Spleen (tissue), 11 donors: ENCODE data around the gene TMEM89. TPM values are rescaled to one million over a fixed set of nuclear protein-coding genes. Genes with fewer than 3 reads are reported as not detected.

Experiments used
- DNase-seq: peaks from one replicate; pipeline ENCODE4 v3.0.0-alpha.2; 2020
- H3K27ac ChIP-seq, 8 donors: fragments of 200-600 bp; sonication (generic) in 7 of 8; 1 replicate in 4 of 8; 2 replicates in 4 of 8; pipeline versions ENCODE4 v1.5.0 to v1.8.0; 2016 to 2021; ENCODE audit warnings: inconsistent platforms in 4 of 8, mild to moderate bottlenecking in 4 of 8, moderate library complexity in 1 of 8
- H3K27me3 ChIP-seq, 7 donors: fragments of 200-600 bp; sonication (generic) in 6 of 7; replicated peaks in 1 of 7; 1 replicate in 4 of 7; 2 replicates in 3 of 7; pipeline versions ENCODE4 v1.5.0 to v1.8.0; 2016 to 2021; ENCODE audit warnings: inconsistent platforms in 3 of 7, mild to moderate bottlenecking in 1 of 7
- H3K36me3 ChIP-seq, 6 donors: fragments of 200-600 bp; sonication (generic) in 5 of 6; 1 replicate in 4 of 6; 2 replicates in 2 of 6; pipeline versions ENCODE4 v1.5.0 to v1.8.0; 2016 to 2021; ENCODE audit warnings: inconsistent platforms in 2 of 6
- H3K4me1 ChIP-seq, 6 donors: fragments of 200-600 bp; sonication (generic) in 5 of 6; 1 replicate in 3 of 6; 2 replicates in 3 of 6; pipeline versions ENCODE4 v1.5.0 to v1.8.0; 2016 to 2021; ENCODE audit warnings: inconsistent platforms in 3 of 6
- H3K4me3 ChIP-seq, 8 donors: fragments of 200-600 bp; sonication (generic) in 7 of 8; 1 replicate in 4 of 8; 2 replicates in 4 of 8; pipeline versions ENCODE4 v1.5.0 to v1.8.0; 2016 to 2021; ENCODE audit warnings: inconsistent platforms in 4 of 8, mild to moderate bottlenecking in 4 of 8, moderate library complexity in 2 of 8
- H3K9me3 ChIP-seq, 8 donors: fragments of 200-600 bp; sonication (generic) in 7 of 8; 1 replicate in 4 of 8; 2 replicates in 4 of 8; pipeline versions ENCODE4 v1.5.0 to v1.8.0; 2016 to 2021; ENCODE audit warnings: inconsistent platforms in 4 of 8
- POLR2A ChIP-seq, 3 donors: fragments of 450-650 bp; IDR thresholded peaks; one replicate each; pipeline ENCODE4 v1.5.1; 2017; ENCODE audit warnings: antibody characterized with exemption in 3 of 3, mild to moderate bottlenecking in 1 of 3
- POLR2AphosphoS5 ChIP-seq, 3 donors: sonication (generic); formaldehyde crosslinking; IDR thresholded peaks; one replicate each; pipeline ENCODE4 v1.5.1; 2017; ENCODE audit warnings: antibody characterized with exemption in 3 of 3
- WGBS, 5 donors: extraction: QIAGEN DNeasy Blood & Tissue Kit in 3 of 5; methylation state at CpG; one replicate each; pipeline versions ENCODE4 v1.1.5 to v1.1.7; 2013 to 2018; 5-methylcytosine and 5-hydroxymethylcytosine counted together
- intact Hi-C: fragments of 100-400 bp; cut with DNase I; formaldehyde crosslinking; loops from one replicate; pipeline ENCODE4 v1.15.0; 2023; ENCODE audit warnings: low total_unique reads
- polyA plus RNA-seq, 3 donors: library from polyadenylated mRNA; stranded (reverse); fragments of 200-250 nt; gene quantifications; one replicate each; pipeline ENCODE4 v1.2.1, GENCODE V29; 2013
- total RNA-seq, 7 donors: library from RNA; depleted of rRNA in 3 of 7; stranded (reverse); fragments of >200 nt in 3 of 7; fragmentation: NEBNext Ultra II Directional in 4 of 7; extraction: Animal tissue kit (Norgen Biotek cat#: 25700) in 4 of 7; gene quantifications; one replicate each; pipeline versions ENCODE4 v1.1.0 to v1.2.1, GENCODE V29; 2016 to 2021
- TF ChIP-seq, protein P1 (sequence below), 11 experiments: fragments of 200-600 bp in 7 of 11; fragments of 450-650 bp in 4 of 11; sonication (generic) in 4 of 11; IDR thresholded peaks in 8 of 11; conservative IDR thresholded peaks in 3 of 11; 1 replicate in 7 of 11; 2 replicates in 4 of 11; pipeline versions ENCODE4 v1.4.0 to v1.8.0; 2016 to 2021; ENCODE audit warnings: antibody characterized with exemption in 11 of 11, inconsistent platforms in 4 of 11, mild to moderate bottlenecking in 1 of 11
- donor health status: healthy with polysubstance abuse.
- donor health status: DM: no; HTN: no; CAD: no; lungs with moderate emphysema.
- donor health status: DM: no; HTN: no; CAD: no.
- donor health status: Bipolar disorder and iron deficiency.
- donor health status: healthy.
- donor health status: DM: no; HTN: no; CAD: no.
- donor health status: DM: yes; HTN: yes; CAD: no.

TMEM89 gene
- total and polyA plus RNA-seq, 10 donors = 0.42 to 0.46 TPM; not detected in 8

DNA sequence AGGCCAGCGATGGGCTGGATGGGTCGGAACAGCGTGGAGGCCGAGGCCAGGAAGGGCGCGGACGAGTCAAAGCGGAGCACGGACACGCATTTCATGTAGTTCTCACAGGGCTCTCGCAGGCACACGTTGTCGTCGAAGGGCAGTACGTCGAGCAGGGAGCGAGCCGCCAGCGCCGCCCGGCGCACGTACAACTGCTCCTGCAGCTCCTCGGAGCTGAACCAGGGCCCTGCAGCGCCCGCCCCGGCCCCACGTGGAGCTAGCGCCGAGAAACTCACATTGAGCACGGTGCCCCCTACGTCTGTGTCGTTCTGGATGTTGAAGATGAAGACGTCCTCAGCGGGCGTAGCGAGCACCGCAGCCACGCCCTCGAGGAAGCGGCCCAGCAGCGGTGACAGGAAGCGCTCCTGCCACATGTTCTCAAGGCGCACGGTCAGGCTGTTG lies 35.3 kb upstream of the TMEM89 start:
- intact Hi-C loops = no loop called here
- TF ChIP-seq POLR2A (IDR thresholded peaks at IDR 0.05) (no peak), POLR2AphosphoS5 (IDR thresholded peaks at IDR 0.05) (no peak)
- TF ChIP-seq, protein P1, sequence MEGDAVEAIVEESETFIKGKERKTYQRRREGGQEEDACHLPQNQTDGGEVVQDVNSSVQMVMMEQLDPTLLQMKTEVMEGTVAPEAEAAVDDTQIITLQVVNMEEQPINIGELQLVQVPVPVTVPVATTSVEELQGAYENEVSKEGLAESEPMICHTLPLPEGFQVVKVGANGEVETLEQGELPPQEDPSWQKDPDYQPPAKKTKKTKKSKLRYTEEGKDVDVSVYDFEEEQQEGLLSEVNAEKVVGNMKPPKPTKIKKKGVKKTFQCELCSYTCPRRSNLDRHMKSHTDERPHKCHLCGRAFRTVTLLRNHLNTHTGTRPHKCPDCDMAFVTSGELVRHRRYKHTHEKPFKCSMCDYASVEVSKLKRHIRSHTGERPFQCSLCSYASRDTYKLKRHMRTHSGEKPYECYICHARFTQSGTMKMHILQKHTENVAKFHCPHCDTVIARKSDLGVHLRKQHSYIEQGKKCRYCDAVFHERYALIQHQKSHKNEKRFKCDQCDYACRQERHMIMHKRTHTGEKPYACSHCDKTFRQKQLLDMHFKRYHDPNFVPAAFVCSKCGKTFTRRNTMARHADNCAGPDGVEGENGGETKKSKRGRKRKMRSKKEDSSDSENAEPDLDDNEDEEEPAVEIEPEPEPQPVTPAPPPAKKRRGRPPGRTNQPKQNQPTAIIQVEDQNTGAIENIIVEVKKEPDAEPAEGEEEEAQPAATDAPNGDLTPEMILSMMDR (IDR thresholded peaks at IDR 0.05 in 8 of 11, conservative IDR thresholded peaks at IDR 0.05 in 3 of 11) = no peak
- 42 to 67% (median 55%) methylated on average over 22 to 45 of the region's 45 CpGs for WGBS, 5 donors
- DNase-seq = no peak
- Histone ChIP-seq H3K4me3 (peak overlapping the region; percentile 58 to 90 (median 70)), H3K27ac (peak overlapping the region in 7 of 8 donors; percentile 24 to 88 (median 75)), H3K36me3 (no peaks in the 10 kb centered on the region), H3K9me3 (no peaks in the 10 kb centered on the region), H3K4me1 (peaks cover 5 to 36% (median 31%) of the 10 kb centered on the region in 6 donors), H3K27me3 (peaks cover 0 to 55% (median 14%) of the 10 kb centered on the region in 7 donors)

GRCh38 chr3:48656061-48656840 lies 34.7 kb upstream of the TMEM89 start:
- intact Hi-C loops = no loop called here
- peak; percentile 94 for DNase-seq

GRCh38 chr3:48655606-48656005 lies 34.0 kb upstream of the TMEM89 start:
- TF ChIP-seq POLR2A (IDR thresholded peaks at IDR 0.05) (no peak), POLR2AphosphoS5 (IDR thresholded peaks at IDR 0.05) (peak in 1 of 3 donors; percentile 49)
- peak; percentile 90 for DNase-seq
- peak overlapping the region; percentile 58 to 90 (median 70) for H3K4me3 ChIP-seq
- H3K27ac ChIP-seq = peak overlapping the region in 7 of 8 donors; percentile 24 to 88 (median 75)
- intact Hi-C loops = no loop called here
- no peaks in the 10 kb centered on the region for H3K9me3 ChIP-seq
- H3K36me3 ChIP-seq = no peaks in the 10 kb centered on the region
- peaks cover 0 to 25% (median 22%) of the 10 kb centered on the region in 6 donors for H3K4me1 ChIP-seq
- peaks cover 0 to 42% (median 2%) of the 10 kb centered on the region in 7 donors for H3K27me3 ChIP-seq
- 9 to 14% (median 9%) methylated on average over 22 to 30 of the region's 30 CpGs for WGBS, 5 donors

More at GRCh38 chr3:48656061-48656840, 34.7 kb upstream of the TMEM89 start:
- WGBS, 5 donors = 2 to 20% (median 4%) methylated on average over 24 to 94 of the region's 94 CpGs
- TF ChIP-seq, protein P1 (IDR thresholded peaks at IDR 0.05 in 8 of 11, conservative IDR thresholded peaks at IDR 0.05 in 3 of 11) = peak; percentile 9 to 91 (median 77)
- peak; percentile 38 to 72 (median 63) for TF ChIP-seq POLR2AphosphoS5 (IDR thresholded peaks at IDR 0.05)
- no peak for TF ChIP-seq POLR2A (IDR thresholded peaks at IDR 0.05)
- Histone ChIP-seq H3K4me1 (peaks cover under 1 to 30% (median 25%) of the 10 kb centered on the region in 6 donors), H3K36me3 (no peaks in the 10 kb centered on the region), H3K4me3 (peak overlapping the region; percentile 58 to 90 (median 70)), H3K27ac (peak overlapping the region; percentile 24 to 88 (median 74)), H3K9me3 (no peaks in the 10 kb centered on the region), H3K27me3 (peaks cover 0 to 49% (median 8%) of the 10 kb centered on the region in 7 donors)

GRCh38 chr3:48655063-48655462 lies 33.5 kb upstream of the TMEM89 start:
- Histone ChIP-seq H3K4me1 (peaks cover 0 to 25% (median 22%) of the 10 kb centered on the region in 6 donors), H3K4me3 (peak overlapping the region in 1 of 8 donors; percentile 90), H3K27me3 (peaks cover 0 to 37% (median 0%) of the 10 kb centered on the region in 7 donors), H3K27ac (peak overlapping the region in 4 of 8 donors; percentile 75 to 88 (median 82)), H3K36me3 (no peaks in the 10 kb centered on the region), H3K9me3 (no peaks in the 10 kb centered on the region)
- TF ChIP-seq, protein P1 (IDR thresholded peaks at IDR 0.05 in 8 of 11, conservative IDR thresholded peaks at IDR 0.05 in 3 of 11) = no peak
- TF ChIP-seq POLR2A (IDR thresholded peaks at IDR 0.05) (no peak), POLR2AphosphoS5 (IDR thresholded peaks at IDR 0.05) (no peak)
- DNase-seq = no peak
- WGBS, 5 donors = 79 to 91% (median 91%) methylated on average over 8 to 12 of the region's 12 CpGs
- intact Hi-C loops = no loop called here
